ENCODE results near the gene GPR152. TPM values are rescaled to one million over a fixed set of nuclear protein-coding genes. Genes with fewer than 3 reads are reported as not detected.

The GPR152 gene
- total and polyA plus RNA-seq, 2 of the 8 experiments (the other 6 are each of a cell fraction or from before 2014, with no cell fraction given): not detected

GRCh38 chr11:67482827-67483798 is 30.6 kb upstream of the GPR152 start, which contains the start of gene AIP (continued):
- TF ChIP-seq CBX8 (IDR thresholded peaks at IDR 0.05; ENCODE audit: borderline replicate concordance, low read depth, low read length): no peak
- no peak for TF ChIP-seq ATF2 (IDR thresholded peaks at IDR 0.05; ENCODE audit: low read length)
- no peak for TF ChIP-seq CTBP2 (IDR thresholded peaks at IDR 0.05; ENCODE audit: borderline replicate concordance, insufficient read depth, insufficient read length, low read length)
- no peak for TF ChIP-seq SRF (IDR thresholded peaks at IDR 0.05; ENCODE audit: low read depth, low read length)
- no peak for TF ChIP-seq CBX5 (IDR thresholded peaks at IDR 0.05; ENCODE audit: low read depth, low read length)
- TF ChIP-seq NRF1 (IDR thresholded peaks at IDR 0.05; ENCODE audit: low read depth, low read length): peak; percentile 83
- peak in 1 of 3 experiments; percentile 8; a peak in 1 of 4 replicates for TF ChIP-seq CTCF (IDR thresholded peaks at IDR 0.05; ENCODE audit: control extremely low read depth in 1 of 3, insufficient read depth in 1 of 3, low read depth in 1 of 3, low read length in 3 of 3)
- TF ChIP-seq POLR2AphosphoS5 (IDR thresholded peaks at IDR 0.05; ENCODE audit: low read depth, low read length): peak; percentile 70
- peak; percentile 29; the same call in 1 of the 2 replicates for TF ChIP-seq SIX5 (IDR thresholded peaks at IDR 0.05; ENCODE audit: low read depth, low read length)
- no peak for TF ChIP-seq NANOG (IDR thresholded peaks at IDR 0.05; ENCODE audit: insufficient read depth, low read depth, low read length, poor library complexity, severe bottlenecking)
- TF ChIP-seq FOSL1 (IDR thresholded peaks at IDR 0.05; ENCODE audit: insufficient read depth, low read depth, low read length): no peak
- 0 out of 2 replicates have a peak, but pooled peaks have one; percentile 32 for TF ChIP-seq GTF2F1 (IDR thresholded peaks at IDR 0.05; ENCODE audit: borderline replicate concordance, low read depth, low read length)
- peak; percentile 92 for TF ChIP-seq TAF1 (IDR thresholded peaks at IDR 0.05; ENCODE audit: low read depth, low read length)
- TF ChIP-seq BCL11A (IDR thresholded peaks at IDR 0.05; ENCODE audit: low read depth in 2 of 2, low read length in 2 of 2): no peak
- TF ChIP-seq CEBPB (IDR thresholded peaks at IDR 0.05; ENCODE audit: low read depth, low read length): 0 out of 2 replicates have a peak, but pooled peaks have one; percentile 13
- TF ChIP-seq EGR1 (IDR thresholded peaks at IDR 0.05; ENCODE audit: borderline replicate concordance, low read depth, low read length): no peak
- TF ChIP-seq SP1 (IDR thresholded peaks at IDR 0.05; ENCODE audit: low read depth, low read length): peak; percentile 95
- TF ChIP-seq RFX5 (IDR thresholded peaks at IDR 0.05; ENCODE audit: borderline replicate concordance, low read depth, low read length): no peak

Measured in H1 (cell line).